Measurements from ENCODE around the gene UNC5B. TPM values are rescaled to one million over a fixed set of nuclear protein-coding genes. Genes with fewer than 3 reads are reported as not detected.

The UNC5B gene
- polyA plus RNA-seq, 3 donors: 0.04 to 0.72 TPM; not detected in 1

DNA sequence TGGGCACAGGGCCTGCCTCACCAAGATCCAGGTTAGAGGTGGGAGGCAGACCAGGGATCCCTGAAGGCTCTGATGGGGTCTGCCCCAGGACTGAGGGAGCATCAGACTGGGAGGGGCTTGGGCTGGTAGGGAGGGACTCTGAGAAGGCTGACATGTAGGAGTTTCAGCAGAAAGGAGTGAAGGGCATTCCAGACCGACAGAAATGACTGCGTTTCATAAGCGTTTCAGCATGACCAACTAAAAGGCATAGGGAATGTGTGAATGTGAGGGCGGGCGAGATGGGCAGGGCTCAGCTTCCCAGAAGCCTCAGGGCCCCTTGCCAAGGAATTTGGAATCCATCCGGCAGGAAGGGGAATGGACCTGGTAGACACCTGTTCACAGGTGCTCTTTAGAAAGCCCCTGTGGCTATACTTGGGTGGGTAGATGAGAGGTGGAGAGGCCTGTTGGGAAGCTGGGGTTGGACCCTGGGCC is 81.8 kb downstream of the UNC5B start:
- no peaks in the 10 kb centered on the region for H3K36me3 Mint-ChIP-seq
- no peak overlapping the region for H3K4me3 ChIP-seq (replicated peaks in 1 of 3; ENCODE audit: low read depth in 2 of 3, low read length in 3 of 3)
- no peak for TF ChIP-seq CTCF (IDR thresholded peaks at IDR 0.05)
- H2AFZ ChIP-seq (ENCODE audit: insufficient read depth, low read depth, low read length, poor library complexity, severe bottlenecking): no peak overlapping the region
- peaks cover 7 to 8% of the 10 kb centered on the region in 2 donors for H3K4me1 ChIP-seq (ENCODE audit: control insufficient read depth in 1 of 2, insufficient read depth in 2 of 2, low read length in 2 of 2)
- no peaks in the 10 kb centered on the region for H3K36me3 ChIP-seq (replicated peaks in 1 of 2; ENCODE audit: control insufficient read depth in 1 of 2, insufficient read depth in 2 of 2, low read length in 2 of 2)
- 92% methylated on average over 6 of the region's 6 CpGs for WGBS (ENCODE audit: insufficient coverage)
- intact Hi-C loops (cut with micrococcal nuclease): no loop called here
- no peaks in the 10 kb centered on the region for H3K79me2 ChIP-seq (ENCODE audit: insufficient read depth, low read length)
- H3K9ac ChIP-seq (ENCODE audit: insufficient read depth, low read length, poor library complexity, severe bottlenecking): no peak overlapping the region
- H4K20me1 ChIP-seq (ENCODE audit: insufficient read depth, low read length): no peaks in the 10 kb centered on the region
- peaks cover 0 to 5% (median 3%) of the 10 kb centered on the region in 3 donors for H3K27me3 Mint-ChIP-seq (ENCODE audit: low read depth in 3 of 3)
- no peak overlapping the region for H3K27ac Mint-ChIP-seq
- H3K4me1 Mint-ChIP-seq: peaks cover 21% of the 10 kb centered on the region
- H3K9me3 ChIP-seq (replicated peaks in 1 of 2; ENCODE audit: control insufficient read depth in 1 of 2, insufficient read depth in 1 of 2, low read length in 2 of 2): no peaks in the 10 kb centered on the region
- DNase-seq: no peak
- no peak overlapping the region for H3K4me2 ChIP-seq (replicated peaks; ENCODE audit: extremely low read depth, low read length, poor library complexity, severe bottlenecking)
- no peak overlapping the region for H3K4me3 Mint-ChIP-seq
- no peaks in the 10 kb centered on the region for H3K9me3 Mint-ChIP-seq
- H3K27me3 ChIP-seq (ENCODE audit: control insufficient read depth in 2 of 2, insufficient read depth in 2 of 2, low read length in 2 of 2): no peaks in the 10 kb centered on the region
- no peak overlapping the region for H3K27ac ChIP-seq (ENCODE audit: low read depth in 1 of 2, low read length in 2 of 2)

GRCh38 chr10:71294856-71295255 is 82.5 kb downstream of the UNC5B start:
- no peaks in the 10 kb centered on the region for H3K36me3 ChIP-seq (replicated peaks in 1 of 2; ENCODE audit: control insufficient read depth in 1 of 2, insufficient read depth in 2 of 2, low read length in 2 of 2)
- 87% methylated on average over 3 of the region's 4 CpGs for WGBS (ENCODE audit: insufficient coverage)
- H3K9me3 ChIP-seq (replicated peaks in 1 of 2; ENCODE audit: control insufficient read depth in 1 of 2, insufficient read depth in 1 of 2, low read length in 2 of 2): no peaks in the 10 kb centered on the region
- DNase-seq: no peak
- peaks cover 12 to 14% of the 10 kb centered on the region in 2 donors for H3K4me1 ChIP-seq (ENCODE audit: control insufficient read depth in 1 of 2, insufficient read depth in 2 of 2, low read length in 2 of 2)
- H3K27me3 Mint-ChIP-seq (ENCODE audit: low read depth in 3 of 3): peaks cover 0 to 3% (median 3%) of the 10 kb centered on the region in 3 donors
- no peak for TF ChIP-seq CTCF (IDR thresholded peaks at IDR 0.05)
- no peak overlapping the region for H3K9ac ChIP-seq (ENCODE audit: insufficient read depth, low read length, poor library complexity, severe bottlenecking)
- H3K4me1 Mint-ChIP-seq: peaks cover 25% of the 10 kb centered on the region
- H4K20me1 ChIP-seq (ENCODE audit: insufficient read depth, low read length): no peaks in the 10 kb centered on the region
- H2AFZ ChIP-seq (ENCODE audit: insufficient read depth, low read depth, low read length, poor library complexity, severe bottlenecking): no peak overlapping the region
- no peaks in the 10 kb centered on the region for H3K27me3 ChIP-seq (ENCODE audit: control insufficient read depth in 2 of 2, insufficient read depth in 2 of 2, low read length in 2 of 2)
- H3K4me2 ChIP-seq (replicated peaks; ENCODE audit: extremely low read depth, low read length, poor library complexity, severe bottlenecking): no peak overlapping the region
- intact Hi-C loops (cut with micrococcal nuclease): no loop called here
- no peaks in the 10 kb centered on the region for H3K36me3 Mint-ChIP-seq
- H3K79me2 ChIP-seq (ENCODE audit: insufficient read depth, low read length): no peaks in the 10 kb centered on the region
- H3K4me3 ChIP-seq (replicated peaks in 1 of 3; ENCODE audit: low read depth in 2 of 3, low read length in 3 of 3): no peak overlapping the region
- H3K4me3 Mint-ChIP-seq: no peak overlapping the region
- no peaks in the 10 kb centered on the region for H3K9me3 Mint-ChIP-seq
- no peak overlapping the region for H3K27ac ChIP-seq (ENCODE audit: low read depth in 1 of 2, low read length in 2 of 2)
- no peak overlapping the region for H3K27ac Mint-ChIP-seq

All from CD14-positive monocyte (primary cell).